Measurements from ENCODE around the gene SH3RF2. TPM values are rescaled to one million over a fixed set of nuclear protein-coding genes. Genes with fewer than 3 reads are reported as not detected.

Gene SH3RF2
- total RNA-seq, 4 donors from 2014 or later = 129 to 334 (median 160) TPM

DNA sequence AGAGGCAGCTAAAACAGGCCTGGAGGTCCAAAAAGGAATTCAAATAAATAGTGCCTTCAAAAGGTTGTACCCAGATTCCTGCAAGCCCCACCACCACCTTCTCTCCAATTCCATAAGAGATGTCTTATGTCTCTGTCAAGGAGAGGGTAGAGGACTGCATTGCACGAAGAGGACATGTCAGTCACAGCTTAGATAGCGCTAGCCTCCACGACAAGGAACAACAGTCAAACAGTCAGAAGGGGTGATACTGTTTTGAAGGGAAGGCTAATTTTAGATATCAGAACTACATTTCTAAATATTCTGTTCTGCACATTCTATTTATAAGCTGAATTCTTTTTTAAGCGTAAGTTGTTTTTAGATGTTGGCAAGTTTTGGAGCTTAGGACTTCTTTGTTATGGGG, 134.8 kb downstream of the SH3RF2 start:
- Histone ChIP-seq H3K27ac (no peak overlapping the region), H3K36me3 (peaks cover 2% of the 10 kb centered on the region), H3K4me3 (no peak overlapping the region), H3K9me3 (no peaks in the 10 kb centered on the region), H3K27me3 (peaks cover 1% of the 10 kb centered on the region), H3K4me1 (peaks cover 2% of the 10 kb centered on the region)
- DNase-seq (ENCODE audit: low spot score in 2 of 2) = no peak
- no peak for TF ChIP-seq POLR2A (IDR thresholded peaks at IDR 0.05)
- TF ChIP-seq EP300 (IDR thresholded peaks at IDR 0.05) = no peak
- TF ChIP-seq, protein P1, sequence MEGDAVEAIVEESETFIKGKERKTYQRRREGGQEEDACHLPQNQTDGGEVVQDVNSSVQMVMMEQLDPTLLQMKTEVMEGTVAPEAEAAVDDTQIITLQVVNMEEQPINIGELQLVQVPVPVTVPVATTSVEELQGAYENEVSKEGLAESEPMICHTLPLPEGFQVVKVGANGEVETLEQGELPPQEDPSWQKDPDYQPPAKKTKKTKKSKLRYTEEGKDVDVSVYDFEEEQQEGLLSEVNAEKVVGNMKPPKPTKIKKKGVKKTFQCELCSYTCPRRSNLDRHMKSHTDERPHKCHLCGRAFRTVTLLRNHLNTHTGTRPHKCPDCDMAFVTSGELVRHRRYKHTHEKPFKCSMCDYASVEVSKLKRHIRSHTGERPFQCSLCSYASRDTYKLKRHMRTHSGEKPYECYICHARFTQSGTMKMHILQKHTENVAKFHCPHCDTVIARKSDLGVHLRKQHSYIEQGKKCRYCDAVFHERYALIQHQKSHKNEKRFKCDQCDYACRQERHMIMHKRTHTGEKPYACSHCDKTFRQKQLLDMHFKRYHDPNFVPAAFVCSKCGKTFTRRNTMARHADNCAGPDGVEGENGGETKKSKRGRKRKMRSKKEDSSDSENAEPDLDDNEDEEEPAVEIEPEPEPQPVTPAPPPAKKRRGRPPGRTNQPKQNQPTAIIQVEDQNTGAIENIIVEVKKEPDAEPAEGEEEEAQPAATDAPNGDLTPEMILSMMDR (IDR thresholded peaks at IDR 0.05) = no peak
- TF ChIP-seq POLR2AphosphoS5 (IDR thresholded peaks at IDR 0.05) = no peak
- WGBS = 67% methylated on average over 4 of the region's 4 CpGs

DNA sequence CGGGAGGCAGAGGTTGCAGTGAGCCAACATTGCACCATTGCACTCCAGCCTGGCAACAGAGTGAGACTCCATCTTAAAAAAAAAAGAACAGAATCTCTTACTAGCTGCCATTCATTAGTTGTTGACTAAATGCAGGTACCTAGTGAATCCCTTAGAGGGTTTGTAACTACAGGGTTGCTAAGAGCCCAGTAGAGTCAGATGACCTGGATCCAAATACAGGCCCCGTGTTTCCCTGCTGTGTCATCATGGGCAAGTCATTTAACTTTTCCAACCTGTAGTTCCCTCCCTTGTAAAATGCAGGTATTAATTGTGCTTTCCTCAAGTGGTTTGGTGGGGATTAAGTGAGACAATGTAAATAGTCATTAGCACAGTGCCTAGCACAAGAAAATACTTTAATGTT, 136.2 kb downstream of the SH3RF2 start:
- Histone ChIP-seq H3K4me3 (no peak overlapping the region), H3K9me3 (no peaks in the 10 kb centered on the region), H3K4me1 (peaks cover 2% of the 10 kb centered on the region), H3K27ac (no peak overlapping the region), H3K27me3 (peaks cover 3% of the 10 kb centered on the region), H3K36me3 (peaks cover 1% of the 10 kb centered on the region)
- WGBS = 80% methylated on average over 2 of the region's 2 CpGs
- no peak for TF ChIP-seq POLR2A (IDR thresholded peaks at IDR 0.05)
- TF ChIP-seq EP300 (IDR thresholded peaks at IDR 0.05) = no peak
- TF ChIP-seq POLR2AphosphoS5 (IDR thresholded peaks at IDR 0.05) = no peak
- TF ChIP-seq, protein P1 (IDR thresholded peaks at IDR 0.05) = no peak
- DNase-seq (ENCODE audit: low spot score in 2 of 2) = no peak

DNA sequence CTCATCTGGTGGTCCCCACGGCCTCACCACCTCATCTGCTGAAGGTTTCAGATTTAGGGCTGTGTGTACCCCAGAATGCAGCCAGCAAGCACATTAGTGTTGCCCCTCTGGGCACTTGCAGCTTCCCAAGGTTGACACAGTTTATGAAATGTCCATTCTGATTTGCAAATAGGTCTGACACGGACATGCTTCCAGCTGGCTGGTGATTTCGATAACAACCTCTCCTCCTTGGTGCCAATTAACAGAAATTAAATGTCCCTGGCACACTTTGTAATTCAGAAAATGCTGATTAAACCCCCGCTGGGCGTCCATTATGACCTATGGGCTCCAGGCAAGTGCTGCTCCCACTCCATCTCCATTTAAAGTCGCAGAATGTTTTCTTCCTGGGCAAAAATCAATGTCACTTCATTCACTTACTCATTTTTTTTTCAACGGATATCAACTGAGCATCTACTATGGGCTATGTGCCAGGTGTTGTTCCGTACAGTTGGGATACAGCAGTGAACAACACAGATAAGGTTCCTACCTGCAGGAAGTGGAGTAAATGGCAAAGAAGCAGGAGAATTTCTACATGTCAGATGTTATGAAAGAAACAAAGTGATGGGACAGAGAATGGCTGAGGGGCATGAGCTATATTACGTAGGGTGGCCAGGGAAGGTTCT, 137.0 kb downstream of the SH3RF2 start:
- TF ChIP-seq, protein P1 (IDR thresholded peaks at IDR 0.05) = no peak
- no peak for TF ChIP-seq POLR2AphosphoS5 (IDR thresholded peaks at IDR 0.05)
- no peak for TF ChIP-seq POLR2A (IDR thresholded peaks at IDR 0.05)
- no peak for TF ChIP-seq EP300 (IDR thresholded peaks at IDR 0.05)
- no peak overlapping the region for H3K27ac ChIP-seq
- H3K4me1 ChIP-seq = peaks cover 2% of the 10 kb centered on the region
- H3K27me3 ChIP-seq = peaks cover 3% of the 10 kb centered on the region
- WGBS = 64% methylated on average over 9 of the region's 9 CpGs
- DNase-seq (ENCODE audit: low spot score in 2 of 2) = no peak
- H3K4me3 ChIP-seq = no peak overlapping the region
- no peaks in the 10 kb centered on the region for H3K36me3 ChIP-seq
- no peaks in the 10 kb centered on the region for H3K9me3 ChIP-seq

DNA sequence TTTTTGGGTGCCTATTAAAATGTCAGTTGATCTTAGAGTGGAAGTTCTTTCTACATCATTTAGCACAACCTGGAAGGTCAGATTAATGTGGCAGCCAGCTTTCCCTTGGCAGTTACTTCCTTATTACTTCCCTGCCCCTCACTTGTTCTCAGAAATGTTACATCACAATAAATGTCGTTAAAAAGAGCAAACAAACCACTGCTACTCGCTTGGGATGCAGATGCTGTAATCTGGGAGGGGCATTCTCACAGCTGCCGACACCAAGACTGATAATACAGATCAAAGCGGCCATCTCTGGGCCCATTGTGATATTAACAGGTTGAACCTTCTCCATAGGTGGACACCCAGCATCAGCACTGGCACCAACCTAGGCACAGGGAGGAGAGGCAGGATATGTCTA, 139.7 kb downstream of the SH3RF2 start:
- H3K27ac ChIP-seq = no peak overlapping the region
- H3K4me3 ChIP-seq = no peak overlapping the region
- WGBS = 40% methylated on average over 4 of the region's 4 CpGs
- TF ChIP-seq EP300 (IDR thresholded peaks at IDR 0.05) (no peak), POLR2A (IDR thresholded peaks at IDR 0.05) (no peak), POLR2AphosphoS5 (IDR thresholded peaks at IDR 0.05) (no peak)
- TF ChIP-seq, protein P1 (IDR thresholded peaks at IDR 0.05) = no peak
- H3K36me3 ChIP-seq = no peaks in the 10 kb centered on the region
- no peak for DNase-seq (ENCODE audit: low spot score in 2 of 2)
- H3K9me3 ChIP-seq = no peaks in the 10 kb centered on the region
- H3K4me1 ChIP-seq = peaks cover 2% of the 10 kb centered on the region
- H3K27me3 ChIP-seq = peaks cover 3% of the 10 kb centered on the region

DNA sequence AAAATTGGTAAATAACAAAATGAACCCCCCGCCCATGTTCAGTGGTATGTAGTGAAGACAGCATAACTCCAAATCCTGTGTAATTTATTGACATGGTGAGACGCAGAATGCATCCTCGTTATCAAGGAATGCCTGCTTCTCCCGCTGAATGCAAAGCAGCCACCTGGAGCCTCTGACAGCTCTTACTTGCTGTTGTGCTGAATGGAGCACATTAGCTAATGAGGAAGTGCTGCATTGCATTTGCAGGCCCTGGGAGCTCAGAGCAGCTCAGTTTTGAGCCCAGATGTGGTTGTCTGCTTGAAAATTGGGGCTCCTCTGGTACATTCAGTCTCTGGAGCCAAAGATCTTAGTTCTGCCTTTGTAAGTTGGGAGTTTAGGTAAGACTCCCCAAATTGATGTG, 140.1 kb downstream of the SH3RF2 start:
- no peaks in the 10 kb centered on the region for H3K36me3 ChIP-seq
- no peak for DNase-seq (ENCODE audit: low spot score in 2 of 2)
- WGBS = 84% methylated on average over 4 of the region's 4 CpGs

More for the DNA sequence above, 140.1 kb downstream of the SH3RF2 start:
- Histone ChIP-seq H3K9me3 (no peaks in the 10 kb centered on the region), H3K27me3 (peaks cover 3% of the 10 kb centered on the region), H3K4me3 (no peak overlapping the region), H3K4me1 (peaks cover 3% of the 10 kb centered on the region), H3K27ac (no peak overlapping the region)
- TF ChIP-seq EP300 (IDR thresholded peaks at IDR 0.05) (no peak), POLR2AphosphoS5 (IDR thresholded peaks at IDR 0.05) (no peak), POLR2A (IDR thresholded peaks at IDR 0.05) (no peak)
- TF ChIP-seq, protein P1 (IDR thresholded peaks at IDR 0.05) = no peak

Data from suprapubic skin (tissue), 4 donors.